ENCODE data around the gene NSUN6. TPM values are rescaled to one million over a fixed set of nuclear protein-coding genes. Genes with fewer than 3 reads are reported as not detected.

Gene NSUN6
- total and polyA plus RNA-seq, 4 donors = 16.3 to 47.6 (median 25.0) TPM

- no peak overlapping the region for H3K4me3 ChIP-seq (ENCODE audit: low read depth in 1 of 3, low read length in 3 of 3)
- DNase-seq (ENCODE audit: low spot score) = no peak
- H3K36me3 ChIP-seq (ENCODE audit: control insufficient read depth in 4 of 4, insufficient read depth in 3 of 4, low read depth in 1 of 4, low read length in 3 of 4) = peaks cover 1 to 41% (median 19%) of the 10 kb centered on the region in 4 donors
- WGBS = 86% methylated on average over 8 of the region's 8 CpGs
- no peak overlapping the region for H3K9ac ChIP-seq (ENCODE audit: low read depth in 1 of 2, low read length in 2 of 2)
- TF ChIP-seq HNF4A (conservative IDR thresholded peaks at IDR 0.05) (no peak), ATF3 (IDR thresholded peaks at IDR 0.05) (no peak), EGR1 (IDR thresholded peaks at IDR 0.05; ENCODE audit: low read depth in 2 of 2) (no peak), SP1 (IDR thresholded peaks at IDR 0.05) (no peak), YY1 (IDR thresholded peaks at IDR 0.05) (no peak), GABPA (IDR thresholded peaks at IDR 0.05 in 1 of 2, conservative IDR thresholded peaks at IDR 0.05 in 1 of 2) (no peak), FOXA1 (IDR thresholded peaks at IDR 0.05) (no peak), HNF4G (IDR thresholded peaks at IDR 0.05) (no peak), RXRA (IDR thresholded peaks at IDR 0.05) (no peak), REST (IDR thresholded peaks at IDR 0.05) (no peak), NR2F2 (IDR thresholded peaks at IDR 0.05) (no peak), TAF1 (conservative IDR thresholded peaks at IDR 0.05) (no peak)
- TF ChIP-seq, protein P1, sequence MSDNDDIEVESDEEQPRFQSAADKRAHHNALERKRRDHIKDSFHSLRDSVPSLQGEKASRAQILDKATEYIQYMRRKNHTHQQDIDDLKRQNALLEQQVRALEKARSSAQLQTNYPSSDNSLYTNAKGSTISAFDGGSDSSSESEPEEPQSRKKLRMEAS (IDR thresholded peaks at IDR 0.05) = no peak
- H3K27me3 ChIP-seq (ENCODE audit: control insufficient read depth in 4 of 4, insufficient read depth in 4 of 4, low read length in 3 of 4) = no peaks in the 10 kb centered on the region
- no peak overlapping the region for H3K27ac ChIP-seq (ENCODE audit: low read depth in 1 of 2, low read length in 2 of 2)
- H3K4me1 ChIP-seq (ENCODE audit: control insufficient read depth in 4 of 4, insufficient read depth in 4 of 4, low read length in 3 of 4) = no peaks in the 10 kb centered on the region
- H3K9me3 ChIP-seq (ENCODE audit: control insufficient read depth in 4 of 4, low read length in 3 of 4) = peaks cover 0 to 5% (median under 1%) of the 10 kb centered on the region in 4 donors
Measured at GRCh38 chr10:18572959-18573561, 78.3 kb downstream of the NSUN6 start.

DNA sequence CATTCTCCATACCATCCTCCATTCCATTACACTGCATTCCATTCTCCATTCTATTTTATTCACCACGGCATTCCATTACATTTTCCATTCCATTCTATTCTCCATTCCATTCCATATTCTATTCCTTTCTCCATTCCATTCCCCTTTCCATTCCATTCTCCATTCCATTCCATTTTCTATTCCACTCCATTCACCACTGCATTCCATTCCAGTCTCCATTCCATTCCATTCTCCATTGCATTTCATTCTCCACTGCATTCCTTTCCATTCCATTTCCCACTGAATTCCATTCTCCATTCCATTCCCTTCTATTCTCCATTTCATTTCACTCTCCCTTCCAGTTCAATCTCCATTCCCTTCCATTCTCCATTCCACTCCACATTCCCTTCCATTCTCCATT, 79.6 kb downstream of the NSUN6 start:
- no peak for DNase-seq (ENCODE audit: low spot score)
- Histone ChIP-seq H3K9ac (ENCODE audit: low read depth in 1 of 2, low read length in 2 of 2) (no peak overlapping the region), H3K4me1 (ENCODE audit: control insufficient read depth in 4 of 4, insufficient read depth in 4 of 4, low read length in 3 of 4) (no peaks in the 10 kb centered on the region), H3K4me3 (ENCODE audit: low read depth in 1 of 3, low read length in 3 of 3) (no peak overlapping the region), H3K27ac (ENCODE audit: low read depth in 1 of 2, low read length in 2 of 2) (no peak overlapping the region), H3K27me3 (ENCODE audit: control insufficient read depth in 4 of 4, insufficient read depth in 4 of 4, low read length in 3 of 4) (no peaks in the 10 kb centered on the region), H3K9me3 (ENCODE audit: control insufficient read depth in 4 of 4, low read length in 3 of 4) (peaks cover 0 to 5% (median 1%) of the 10 kb centered on the region in 4 donors), H3K36me3 (ENCODE audit: control insufficient read depth in 4 of 4, insufficient read depth in 3 of 4, low read depth in 1 of 4, low read length in 3 of 4) (peaks cover 0 to 31% (median 14%) of the 10 kb centered on the region in 4 donors)
- TF ChIP-seq HNF4A (conservative IDR thresholded peaks at IDR 0.05) = no peak
- TF ChIP-seq CTCF (IDR thresholded peaks at IDR 0.05; ENCODE audit: low read depth, low read length, missing input control) = no peak
- TF ChIP-seq RAD21 (IDR thresholded peaks at IDR 0.05) = no peak
- no peak for TF ChIP-seq NR2F2 (IDR thresholded peaks at IDR 0.05)
- TF ChIP-seq SP1 (IDR thresholded peaks at IDR 0.05) = no peak
- TF ChIP-seq, protein P1 (IDR thresholded peaks at IDR 0.05) = no peak
- TF ChIP-seq RXRA (IDR thresholded peaks at IDR 0.05) = no peak
- TF ChIP-seq FOXA2 (IDR thresholded peaks at IDR 0.05) = no peak
- TF ChIP-seq YY1 (IDR thresholded peaks at IDR 0.05) = no peak
- no peak for TF ChIP-seq TAF1 (conservative IDR thresholded peaks at IDR 0.05)
- no peak for TF ChIP-seq ATF3 (IDR thresholded peaks at IDR 0.05)
- TF ChIP-seq FOXA1 (IDR thresholded peaks at IDR 0.05) = no peak
- TF ChIP-seq JUND (IDR thresholded peaks at IDR 0.05) = no peak
- TF ChIP-seq EGR1 (IDR thresholded peaks at IDR 0.05; ENCODE audit: low read depth in 2 of 2) = no peak
- no peak for TF ChIP-seq HNF4G (IDR thresholded peaks at IDR 0.05)
- TF ChIP-seq REST (IDR thresholded peaks at IDR 0.05) = no peak
- TF ChIP-seq GABPA (IDR thresholded peaks at IDR 0.05 in 1 of 2, conservative IDR thresholded peaks at IDR 0.05 in 1 of 2) = no peak
- TF ChIP-seq ZBTB33 (IDR thresholded peaks at IDR 0.05) = no peak
- WGBS = 99% methylated on average over 1 of the region's 1 CpG
